Neural progenitor cell (in vitro differentiated cells): ENCODE data around the gene REV3L. TPM values are rescaled to one million over a fixed set of nuclear protein-coding genes. Genes with fewer than 3 reads are reported as not detected.

Experiments used
- DNase-seq: peaks from one replicate; pipeline ENCODE4 v3.0.0-alpha.2; 2016; ENCODE audit warnings: low spot score
- H2AFZ ChIP-seq: fragments of 200-600 bp; sonication (generic); replicated peaks from 2 replicates; pipeline ENCODE4 v1.6.1; 2016; ENCODE audit warnings: antibody characterized with exemption
- H3F3A ChIP-seq: fragments of 200-600 bp; sonication (generic); 2 replicates; pipeline ENCODE4 v1.6.1; 2016; ENCODE audit warnings: antibody characterized with exemption, low read depth
- H3K27ac ChIP-seq: fragments of 200-600 bp; sonication (generic); 2 replicates; pipeline ENCODE4 v1.5.1; 2016; ENCODE audit warnings: mild to moderate bottlenecking
- H3K27me3 ChIP-seq: fragments of 200-600 bp; sonication (generic); 2 replicates; pipeline ENCODE4 v1.6.1; 2016; ENCODE audit warnings: mild to moderate bottlenecking, moderate library complexity
- H3K36me3 ChIP-seq: fragments of 200-600 bp; sonication (generic); 2 replicates; pipeline ENCODE4 v1.5.1; 2016
- H3K4me1 ChIP-seq: fragments of 200-600 bp; sonication (generic); 2 replicates; pipeline ENCODE4 v1.6.1; 2016; ENCODE audit warnings: mixed run types
- H3K4me2 ChIP-seq: fragments of 200-600 bp; sonication (generic); 2 replicates; pipeline ENCODE4 v1.6.1; 2016
- H3K4me3 ChIP-seq: fragments of 200-600 bp; sonication (generic); 2 replicates; pipeline ENCODE4 v1.5.1; 2016
- H3K79me2 ChIP-seq: fragments of 200-600 bp; sonication (generic); 2 replicates; pipeline ENCODE4 v1.6.1; 2016; ENCODE audit warnings: low read depth
- H3K9ac ChIP-seq: fragments of 200-600 bp; sonication (generic); 2 replicates; pipeline ENCODE4 v1.6.1; 2016
- H3K9me3 ChIP-seq: fragments of 200-600 bp; sonication (generic); 2 replicates; pipeline ENCODE4 v1.5.1; 2016; ENCODE audit warnings: low read depth
- H4K20me1 ChIP-seq: fragments of 200-600 bp; sonication (generic); 2 replicates; pipeline ENCODE4 v1.6.1; 2016; ENCODE audit warnings: low read depth
- H3K27ac Mint-ChIP-seq: 3 replicates; pipeline ENCODE4 v1.8.0; 2021; ENCODE audit warnings: mixed read lengths
- H3K27me3 Mint-ChIP-seq: 2 replicates; pipeline ENCODE4 v1.8.0; 2022; ENCODE audit warnings: low read depth, mild to moderate bottlenecking, inconsistent platforms, moderate library complexity, mixed read lengths; ENCODE audit not compliant: insufficient read depth
- H3K36me3 Mint-ChIP-seq: 3 replicates; pipeline ENCODE4 v1.8.0; 2021; ENCODE audit warnings: mixed read lengths
- H3K4me1 Mint-ChIP-seq: 3 replicates; pipeline ENCODE4 v1.8.0; 2021; ENCODE audit warnings: mixed read lengths
- H3K4me3 Mint-ChIP-seq: 3 replicates; pipeline ENCODE4 v1.8.0; 2021; ENCODE audit warnings: mild to moderate bottlenecking, moderate library complexity, mixed read lengths
- H3K9me3 Mint-ChIP-seq: 3 replicates; pipeline ENCODE4 v1.8.0; 2020; ENCODE audit warnings: mixed read lengths
- EZH2 ChIP-seq: fragments of 200-600 bp; sonication (generic); IDR thresholded peaks from 2 replicates; pipeline ENCODE4 v1.6.1; 2017; ENCODE audit warnings: antibody characterized with exemption, mild to moderate bottlenecking, moderate library complexity
- EZH2phosphoT487 ChIP-seq: fragments of 200-600 bp; sonication (generic); IDR thresholded peaks from 2 replicates; pipeline ENCODE4 v1.6.1; 2017; ENCODE audit warnings: antibody characterized with exemption
- total RNA-seq: library from RNA; depleted of rRNA; stranded (reverse); fragments of >200 nt; gene quantifications from 2 replicates; pipeline ENCODE4 v1.2.3, GENCODE V29; 2015; ENCODE audit warnings: low replicate concordance
- TF ChIP-seq, protein P1 (sequence below): fragments of 200-600 bp; sonication (generic); IDR thresholded peaks from 2 replicates; pipeline ENCODE4 v1.5.1; 2017; ENCODE audit warnings: antibody characterized with exemption, mild to moderate bottlenecking

REV3L gene
- total RNA-seq, 1 donor from 2014 or later: 23.5 TPM

DNA sequence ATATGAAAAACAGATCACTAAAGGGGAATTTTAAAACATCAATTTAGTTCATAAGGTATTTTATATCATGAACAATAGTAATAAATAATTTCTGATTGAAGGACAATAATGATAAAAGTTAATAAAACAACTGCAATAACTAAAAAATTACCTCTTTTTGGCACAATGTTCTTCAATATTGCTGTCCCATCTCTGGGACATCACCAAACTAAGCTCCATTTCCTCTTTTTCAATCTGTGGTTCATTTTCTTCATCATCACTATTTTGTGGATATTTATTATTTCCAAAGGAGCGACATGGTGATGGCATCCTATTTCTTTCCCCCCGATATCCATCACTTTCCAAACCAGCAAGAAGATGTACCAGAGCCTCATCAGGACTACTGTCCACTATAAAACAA is 103.2 kb downstream of the REV3L start:
- no peaks in the 10 kb centered on the region for H3K27me3 ChIP-seq
- no peak overlapping the region for H2AFZ ChIP-seq
- no peaks in the 10 kb centered on the region for H3F3A ChIP-seq
- H3K9ac ChIP-seq: no peak overlapping the region
- no peaks in the 10 kb centered on the region for H3K9me3 ChIP-seq
- H3K79me2 ChIP-seq: no peaks in the 10 kb centered on the region
- H4K20me1 ChIP-seq: no peaks in the 10 kb centered on the region
- no peaks in the 10 kb centered on the region for H3K4me1 Mint-ChIP-seq
- no peak overlapping the region for H3K27ac ChIP-seq
- no peak overlapping the region for H3K27ac Mint-ChIP-seq
- H3K36me3 ChIP-seq: peaks cover 3% of the 10 kb centered on the region
- H3K4me3 ChIP-seq: no peak overlapping the region
- H3K27me3 Mint-ChIP-seq: no peaks in the 10 kb centered on the region
- no peak overlapping the region for H3K4me2 ChIP-seq
- DNase-seq: no peak
- no peak overlapping the region for H3K4me3 Mint-ChIP-seq
- TF ChIP-seq, protein P1, sequence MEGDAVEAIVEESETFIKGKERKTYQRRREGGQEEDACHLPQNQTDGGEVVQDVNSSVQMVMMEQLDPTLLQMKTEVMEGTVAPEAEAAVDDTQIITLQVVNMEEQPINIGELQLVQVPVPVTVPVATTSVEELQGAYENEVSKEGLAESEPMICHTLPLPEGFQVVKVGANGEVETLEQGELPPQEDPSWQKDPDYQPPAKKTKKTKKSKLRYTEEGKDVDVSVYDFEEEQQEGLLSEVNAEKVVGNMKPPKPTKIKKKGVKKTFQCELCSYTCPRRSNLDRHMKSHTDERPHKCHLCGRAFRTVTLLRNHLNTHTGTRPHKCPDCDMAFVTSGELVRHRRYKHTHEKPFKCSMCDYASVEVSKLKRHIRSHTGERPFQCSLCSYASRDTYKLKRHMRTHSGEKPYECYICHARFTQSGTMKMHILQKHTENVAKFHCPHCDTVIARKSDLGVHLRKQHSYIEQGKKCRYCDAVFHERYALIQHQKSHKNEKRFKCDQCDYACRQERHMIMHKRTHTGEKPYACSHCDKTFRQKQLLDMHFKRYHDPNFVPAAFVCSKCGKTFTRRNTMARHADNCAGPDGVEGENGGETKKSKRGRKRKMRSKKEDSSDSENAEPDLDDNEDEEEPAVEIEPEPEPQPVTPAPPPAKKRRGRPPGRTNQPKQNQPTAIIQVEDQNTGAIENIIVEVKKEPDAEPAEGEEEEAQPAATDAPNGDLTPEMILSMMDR: no peak
- TF ChIP-seq EZH2: no peak
- no peak for TF ChIP-seq EZH2phosphoT487
- H3K4me1 ChIP-seq: no peaks in the 10 kb centered on the region
- H3K36me3 Mint-ChIP-seq: peaks cover 34% of the 10 kb centered on the region
- peaks cover 5% of the 10 kb centered on the region for H3K9me3 Mint-ChIP-seq

DNA sequence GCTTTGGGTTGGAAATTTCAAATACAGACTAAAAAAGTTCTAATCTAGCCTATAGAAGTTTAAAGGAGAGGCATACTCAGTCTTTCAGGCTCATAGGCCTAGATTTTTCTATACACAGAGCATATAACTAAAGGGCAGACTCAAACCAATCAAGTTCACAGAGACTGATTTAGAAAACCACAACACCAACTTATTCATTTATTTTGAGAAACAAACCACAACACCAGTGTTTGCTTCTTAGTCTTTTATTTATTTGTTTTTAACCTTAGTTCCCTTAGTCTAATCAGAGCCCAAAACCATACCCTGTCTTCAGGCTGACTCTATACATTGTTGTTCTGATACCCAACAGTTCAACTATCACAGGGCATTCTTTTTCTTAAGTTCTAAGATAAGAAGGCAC is 103.7 kb downstream of the REV3L start:
- H3K36me3 Mint-ChIP-seq: peaks cover 30% of the 10 kb centered on the region
- Histone ChIP-seq H3K9ac (no peak overlapping the region), H2AFZ (no peak overlapping the region), H3K79me2 (no peaks in the 10 kb centered on the region), H3K27me3 (no peaks in the 10 kb centered on the region), H3K4me2 (no peak overlapping the region), H3K27ac (no peak overlapping the region), H3F3A (no peaks in the 10 kb centered on the region), H3K36me3 (peaks cover 3% of the 10 kb centered on the region), H3K4me3 (no peak overlapping the region), H4K20me1 (no peaks in the 10 kb centered on the region), H3K4me1 (no peaks in the 10 kb centered on the region), H3K9me3 (no peaks in the 10 kb centered on the region)
- no peaks in the 10 kb centered on the region for H3K4me1 Mint-ChIP-seq
- TF ChIP-seq EZH2phosphoT487: no peak
- no peak for TF ChIP-seq EZH2
- TF ChIP-seq, protein P1: no peak
- peaks cover 5% of the 10 kb centered on the region for H3K9me3 Mint-ChIP-seq
- no peak for DNase-seq
- no peaks in the 10 kb centered on the region for H3K27me3 Mint-ChIP-seq
- H3K27ac Mint-ChIP-seq: no peak overlapping the region
- no peak overlapping the region for H3K4me3 Mint-ChIP-seq

DNA sequence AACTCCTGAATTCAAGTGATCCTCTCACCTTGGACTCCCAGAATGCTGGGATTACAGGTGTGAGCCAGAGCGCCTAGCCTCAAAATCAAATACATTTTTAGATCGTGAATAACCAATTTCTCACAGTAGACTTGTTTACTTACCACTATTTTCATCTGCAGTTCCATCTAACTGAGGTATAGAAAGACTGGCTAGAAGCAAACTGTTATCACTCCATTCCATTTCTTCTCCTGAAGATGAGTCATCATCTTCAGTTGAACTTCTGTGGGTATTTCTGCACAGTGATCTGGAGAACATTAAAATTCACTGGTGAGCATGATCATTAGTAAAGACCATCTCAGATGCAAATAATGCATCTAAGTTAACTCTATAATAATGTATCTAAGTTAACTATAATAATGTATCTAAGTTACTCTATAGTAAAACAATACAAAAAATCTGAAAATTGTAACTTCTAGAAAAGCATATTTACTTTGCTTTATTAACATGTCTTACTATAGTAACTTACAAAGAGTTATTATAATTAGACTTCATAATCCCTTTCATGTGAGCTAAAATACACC is 105.4 kb downstream of the REV3L start:
- Histone ChIP-seq H3K36me3 (peaks cover 3% of the 10 kb centered on the region), H3K4me3 (no peak overlapping the region), H2AFZ (no peak overlapping the region), H3F3A (no peaks in the 10 kb centered on the region), H4K20me1 (no peaks in the 10 kb centered on the region), H3K4me1 (no peaks in the 10 kb centered on the region), H3K79me2 (no peaks in the 10 kb centered on the region), H3K27me3 (no peaks in the 10 kb centered on the region), H3K9ac (no peak overlapping the region), H3K27ac (no peak overlapping the region), H3K9me3 (no peaks in the 10 kb centered on the region), H3K4me2 (no peak overlapping the region)
- peaks cover 21% of the 10 kb centered on the region for H3K36me3 Mint-ChIP-seq
- no peak overlapping the region for H3K27ac Mint-ChIP-seq
- DNase-seq: no peak
- H3K27me3 Mint-ChIP-seq: no peaks in the 10 kb centered on the region
- no peaks in the 10 kb centered on the region for H3K9me3 Mint-ChIP-seq
- H3K4me1 Mint-ChIP-seq: no peaks in the 10 kb centered on the region
- no peak overlapping the region for H3K4me3 Mint-ChIP-seq
- TF ChIP-seq, protein P1: no peak
